Activated T-helper 17 cell treated with anti-CD3 and anti-CD28 coated beads, Interleukin-2, amount 50 U/mL, for 72 hours (primary cell): ENCODE measurements around the gene ZNF76. TPM values are rescaled to one million over a fixed set of nuclear protein-coding genes. Genes with fewer than 3 reads are reported as not detected.

Experiments used
- ATAC-seq: fragments of 150-1000 bp; cut with Tn5 transposase; replicated peaks from 2 replicates; pipeline ENCODE4 v1.10.0; 2021; ENCODE audit warnings: mild to moderate bottlenecking, moderate library complexity
- H3K27ac Mint-ChIP-seq: one replicate; pipeline ENCODE4 v1.8.0; 2022; ENCODE audit warnings: mixed read lengths
- H3K27me3 Mint-ChIP-seq: one replicate; pipeline ENCODE4 v1.8.0; 2022; ENCODE audit warnings: mixed read lengths
- H3K36me3 Mint-ChIP-seq: one replicate; pipeline ENCODE4 v1.8.0; 2022; ENCODE audit warnings: low read depth, mild to moderate bottlenecking, mixed read lengths
- H3K4me1 Mint-ChIP-seq: one replicate; pipeline ENCODE4 v1.8.0; 2022; ENCODE audit warnings: mixed read lengths
- H3K4me3 Mint-ChIP-seq: one replicate; pipeline ENCODE4 v1.8.0; 2022; ENCODE audit warnings: mild to moderate bottlenecking, mixed read lengths
- H3K9me3 Mint-ChIP-seq: one replicate; pipeline ENCODE4 v1.8.0; 2022; ENCODE audit warnings: mixed read lengths
- total RNA-seq, 2 donors: library from RNA; stranded (reverse); gene quantifications; one replicate each; pipeline ENCODE4 v1.2.3, GENCODE V29; 2022

Gene ZNF76
- total RNA-seq, 2 donors from 2014 or later: 44.3 to 53.2 TPM

- Mint-ChIP-seq H3K9me3 (no peaks in the 10 kb centered on the region), H3K4me1 (peaks cover 15% of the 10 kb centered on the region), H3K27ac (no peak overlapping the region), H3K27me3 (no peaks in the 10 kb centered on the region), H3K36me3 (peaks cover 11% of the 10 kb centered on the region), H3K4me3 (no peak overlapping the region)
- ATAC-seq: no peak
Measured at GRCh38 chr6:35267897-35268296, 8.4 kb downstream of the ZNF76 start.

- ATAC-seq: no peak
- H3K27ac Mint-ChIP-seq: no peak overlapping the region
- peaks cover 7% of the 10 kb centered on the region for H3K36me3 Mint-ChIP-seq
- H3K27me3 Mint-ChIP-seq: no peaks in the 10 kb centered on the region
- no peak overlapping the region for H3K4me3 Mint-ChIP-seq
- H3K4me1 Mint-ChIP-seq: no peaks in the 10 kb centered on the region
- no peaks in the 10 kb centered on the region for H3K9me3 Mint-ChIP-seq
Measured at GRCh38 chr6:35272005-35272404, 12.5 kb downstream of the ZNF76 start.

DNA sequence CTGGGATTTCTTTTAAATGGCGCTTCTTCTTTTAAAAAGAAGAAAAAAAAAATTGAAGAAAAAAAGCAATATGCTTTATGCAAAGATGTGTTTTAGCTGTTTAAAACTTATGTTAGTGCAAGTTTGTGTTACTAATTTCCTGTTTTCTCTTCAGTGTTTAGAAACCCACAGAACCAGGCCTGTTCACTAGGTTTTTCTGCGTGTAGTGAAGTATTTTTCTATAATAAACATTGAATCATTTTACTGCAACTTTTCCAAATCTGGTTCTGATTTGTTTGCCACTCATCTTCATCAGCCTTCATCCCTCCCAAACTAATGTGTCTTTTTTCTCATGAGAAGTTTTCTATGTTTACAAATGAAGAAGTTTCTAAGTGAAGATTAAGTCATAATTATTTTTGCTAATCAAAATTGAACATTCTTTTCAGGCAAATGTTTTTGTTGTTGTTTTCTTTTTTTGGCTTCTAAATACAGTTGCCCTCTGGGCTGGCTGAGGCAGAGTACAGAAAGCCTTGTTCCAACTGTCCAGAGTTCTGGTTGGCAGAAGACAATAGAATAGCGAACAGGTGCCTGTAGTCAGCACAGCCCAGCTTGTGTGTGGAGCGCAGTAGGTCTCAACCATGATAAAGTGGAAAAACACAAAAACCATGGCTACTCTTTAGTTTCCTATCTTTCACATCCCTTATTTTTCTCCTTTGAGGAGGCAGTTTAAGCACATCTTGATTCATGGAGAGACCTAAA, 14.5 kb downstream of the ZNF76 start:
- H3K36me3 Mint-ChIP-seq: peaks cover 7% of the 10 kb centered on the region
- no peaks in the 10 kb centered on the region for H3K27me3 Mint-ChIP-seq
- H3K4me1 Mint-ChIP-seq: no peaks in the 10 kb centered on the region
- no peaks in the 10 kb centered on the region for H3K9me3 Mint-ChIP-seq
- no peak for ATAC-seq
- no peak overlapping the region for H3K4me3 Mint-ChIP-seq
- no peak overlapping the region for H3K27ac Mint-ChIP-seq

DNA sequence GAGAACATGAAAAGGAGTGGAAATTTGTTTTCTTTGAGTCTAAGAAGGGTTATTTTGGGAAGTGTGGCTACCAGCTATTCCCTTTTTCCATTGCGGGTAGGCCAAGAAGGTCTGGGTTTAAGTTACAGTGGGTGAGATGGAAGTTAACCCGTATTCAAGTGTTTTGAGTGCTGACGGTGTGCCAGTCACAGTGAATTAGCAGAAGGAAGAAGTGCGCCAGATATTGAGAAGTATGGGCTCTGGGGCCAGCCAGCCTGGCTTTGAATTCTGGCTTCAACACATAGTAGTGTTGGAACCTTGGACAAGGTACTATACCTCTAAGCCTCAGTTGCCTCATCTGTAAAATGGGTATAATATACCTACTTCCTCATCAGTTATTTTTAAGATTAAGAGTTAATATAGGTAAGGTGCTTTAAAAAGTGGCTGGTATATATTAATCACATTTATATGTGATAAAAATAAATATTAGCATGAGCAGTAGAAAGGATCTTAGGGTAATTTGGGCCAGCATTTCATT, 16.3 kb downstream of the ZNF76 start:
- no peak for ATAC-seq
- H3K27ac Mint-ChIP-seq: no peak overlapping the region
- no peaks in the 10 kb centered on the region for H3K9me3 Mint-ChIP-seq
- H3K27me3 Mint-ChIP-seq: no peaks in the 10 kb centered on the region
- peaks cover 10% of the 10 kb centered on the region for H3K36me3 Mint-ChIP-seq
- no peaks in the 10 kb centered on the region for H3K4me1 Mint-ChIP-seq
- H3K4me3 Mint-ChIP-seq: no peak overlapping the region

- H3K36me3 Mint-ChIP-seq: peaks cover 39% of the 10 kb centered on the region
- H3K27me3 Mint-ChIP-seq: no peaks in the 10 kb centered on the region
- H3K27ac Mint-ChIP-seq: no peak overlapping the region
- no peak overlapping the region for H3K4me3 Mint-ChIP-seq
- no peaks in the 10 kb centered on the region for H3K9me3 Mint-ChIP-seq
- no peak for ATAC-seq
- H3K4me1 Mint-ChIP-seq: no peaks in the 10 kb centered on the region
Measured at GRCh38 chr6:35278708-35279107, 19.2 kb downstream of the ZNF76 start.

GRCh38 chr6:35280903-35281302, 21.4 kb downstream of the ZNF76 start:
- H3K4me1 Mint-ChIP-seq: no peaks in the 10 kb centered on the region
- ATAC-seq: no peak
- H3K4me3 Mint-ChIP-seq: no peak overlapping the region
- no peak overlapping the region for H3K27ac Mint-ChIP-seq
- no peaks in the 10 kb centered on the region for H3K9me3 Mint-ChIP-seq
- no peaks in the 10 kb centered on the region for H3K27me3 Mint-ChIP-seq
- H3K36me3 Mint-ChIP-seq: peaks cover 58% of the 10 kb centered on the region

DNA sequence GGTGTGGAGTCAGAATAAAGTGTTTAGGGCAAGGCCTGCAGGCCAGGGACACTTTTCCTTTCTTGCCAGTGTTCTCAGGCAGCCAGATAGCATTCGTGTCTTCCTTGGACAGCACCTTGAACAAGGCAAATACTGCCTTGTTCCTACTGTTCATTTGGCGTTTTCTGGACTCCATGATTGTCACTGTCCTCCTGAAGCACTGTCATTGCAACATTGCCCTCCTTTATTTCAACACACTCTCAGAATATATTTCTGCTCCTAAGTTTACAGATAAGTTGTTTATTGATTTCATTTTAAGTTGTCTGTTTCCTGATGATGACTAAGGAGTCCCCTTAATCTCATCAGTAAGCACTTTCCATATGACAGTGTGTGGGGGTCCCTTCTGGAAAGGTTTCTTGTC, 22.9 kb downstream of the ZNF76 start:
- Mint-ChIP-seq H3K36me3 (peaks cover 74% of the 10 kb centered on the region), H3K4me1 (peaks cover 4% of the 10 kb centered on the region), H3K27ac (no peak overlapping the region), H3K4me3 (no peak overlapping the region), H3K9me3 (no peaks in the 10 kb centered on the region), H3K27me3 (no peaks in the 10 kb centered on the region)
- ATAC-seq: no peak

- H3K9me3 Mint-ChIP-seq: no peaks in the 10 kb centered on the region
- H3K36me3 Mint-ChIP-seq: peaks cover 83% of the 10 kb centered on the region
- no peak overlapping the region for H3K4me3 Mint-ChIP-seq
- peaks cover 4% of the 10 kb centered on the region for H3K4me1 Mint-ChIP-seq
- ATAC-seq: no peak
- no peaks in the 10 kb centered on the region for H3K27me3 Mint-ChIP-seq
- no peak overlapping the region for H3K27ac Mint-ChIP-seq
Measured at GRCh38 chr6:35283361-35283760, 23.8 kb downstream of the ZNF76 start.

DNA sequence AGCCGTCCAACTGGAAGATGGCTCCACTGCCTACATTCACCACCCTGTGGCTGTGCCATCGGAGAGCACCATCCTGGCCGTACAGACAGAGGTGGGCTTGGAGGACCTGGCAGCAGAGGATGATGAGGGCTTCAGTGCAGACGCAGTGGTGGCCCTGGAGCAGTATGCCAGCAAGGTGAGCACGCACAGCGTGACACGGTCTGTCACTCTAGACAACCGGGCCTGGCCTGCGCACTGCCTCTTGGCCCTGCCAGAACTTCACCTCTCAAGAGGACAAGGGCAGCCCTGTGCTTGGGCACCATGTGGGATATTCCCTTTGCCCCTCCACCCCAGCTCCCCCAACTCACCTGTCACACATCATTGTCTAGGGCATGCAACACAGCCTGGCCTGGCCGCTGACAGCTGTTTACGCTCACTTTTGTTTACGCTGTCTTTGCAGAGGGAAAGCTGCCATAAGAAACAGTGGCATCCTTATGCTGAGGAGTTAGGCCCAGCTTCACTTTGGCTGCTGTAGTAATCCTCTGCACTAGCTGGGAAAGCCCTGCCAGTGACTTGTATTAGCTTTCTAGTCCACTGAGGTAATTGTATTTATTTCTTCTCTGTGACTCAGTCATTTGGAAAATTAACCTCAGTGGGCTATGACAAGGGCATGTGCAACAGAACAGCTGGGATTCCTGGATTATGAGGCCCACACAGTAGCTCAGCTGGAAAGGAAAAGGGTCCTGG, 28.3 kb downstream of the ZNF76 start:
- Mint-ChIP-seq H3K36me3 (peaks cover 94% of the 10 kb centered on the region), H3K4me3 (no peak overlapping the region), H3K27ac (no peak overlapping the region), H3K4me1 (peaks cover 4% of the 10 kb centered on the region), H3K9me3 (no peaks in the 10 kb centered on the region), H3K27me3 (no peaks in the 10 kb centered on the region)
- no peak for ATAC-seq

- Mint-ChIP-seq H3K4me1 (peaks cover 4% of the 10 kb centered on the region), H3K27ac (peak overlapping the region; percentile 57), H3K9me3 (no peaks in the 10 kb centered on the region), H3K4me3 (no peak overlapping the region), H3K36me3 (peaks cover 88% of the 10 kb centered on the region), H3K27me3 (no peaks in the 10 kb centered on the region)
- no peak for ATAC-seq
Measured at GRCh38 chr6:35288834-35289233, 29.3 kb downstream of the ZNF76 start.

DNA sequence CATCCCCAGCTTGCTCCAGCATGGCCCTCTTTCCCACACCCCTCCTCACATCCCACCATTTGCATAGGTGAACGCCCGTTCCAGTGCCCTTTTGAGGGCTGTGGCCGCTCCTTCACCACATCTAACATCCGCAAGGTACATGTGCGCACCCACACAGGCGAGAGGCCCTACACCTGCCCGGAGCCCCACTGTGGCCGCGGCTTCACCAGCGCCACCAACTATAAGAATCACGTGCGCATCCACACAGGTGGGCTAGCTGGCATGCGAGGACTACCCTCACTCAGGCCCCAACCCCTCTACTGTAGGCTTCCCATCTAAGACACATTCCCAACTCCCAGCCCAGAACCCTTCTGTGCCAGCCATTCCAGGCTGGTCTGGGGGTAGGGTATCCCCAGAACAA, 32.0 kb downstream of the ZNF76 start:
- Mint-ChIP-seq H3K9me3 (no peaks in the 10 kb centered on the region), H3K36me3 (peaks cover 82% of the 10 kb centered on the region), H3K27me3 (no peaks in the 10 kb centered on the region), H3K4me1 (peaks cover 4% of the 10 kb centered on the region), H3K4me3 (no peak overlapping the region), H3K27ac (peak overlapping the region; percentile 46)
- ATAC-seq: no peak

GRCh38 chr6:35292494-35292893, 33.0 kb downstream of the ZNF76 start:
- Mint-ChIP-seq H3K9me3 (no peaks in the 10 kb centered on the region), H3K27ac (no peak overlapping the region), H3K27me3 (no peaks in the 10 kb centered on the region), H3K4me1 (no peaks in the 10 kb centered on the region), H3K4me3 (no peak overlapping the region), H3K36me3 (peaks cover 72% of the 10 kb centered on the region)
- no peak for ATAC-seq

DNA sequence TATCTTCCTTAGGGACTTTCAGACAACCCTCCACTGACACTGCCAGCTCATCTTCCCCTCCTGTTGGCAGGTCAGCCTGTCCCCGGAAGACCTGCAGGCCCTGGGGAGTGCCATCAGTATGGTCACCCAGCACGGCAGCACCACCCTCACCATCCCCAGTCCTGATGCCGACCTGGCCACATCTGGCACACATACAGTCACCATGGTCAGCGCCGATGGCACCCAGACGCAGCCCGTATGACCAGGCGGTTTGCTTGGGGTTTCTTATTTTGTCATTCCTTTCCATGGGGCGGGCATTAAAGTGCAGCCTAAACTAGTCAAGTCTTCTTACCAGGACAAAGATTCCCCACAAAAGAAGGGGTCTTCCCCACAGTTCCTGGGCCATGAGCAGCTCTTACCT, 34.1 kb downstream of the ZNF76 start:
- H3K4me3 Mint-ChIP-seq: no peak overlapping the region
- no peaks in the 10 kb centered on the region for H3K9me3 Mint-ChIP-seq
- no peaks in the 10 kb centered on the region for H3K27me3 Mint-ChIP-seq
- peaks cover 66% of the 10 kb centered on the region for H3K36me3 Mint-ChIP-seq
- H3K27ac Mint-ChIP-seq: no peak overlapping the region
- ATAC-seq: no peak
- no peaks in the 10 kb centered on the region for H3K4me1 Mint-ChIP-seq

- no peaks in the 10 kb centered on the region for H3K9me3 Mint-ChIP-seq
- peaks cover 3% of the 10 kb centered on the region for H3K4me1 Mint-ChIP-seq
- no peaks in the 10 kb centered on the region for H3K27me3 Mint-ChIP-seq
- peaks cover 66% of the 10 kb centered on the region for H3K36me3 Mint-ChIP-seq
- H3K27ac Mint-ChIP-seq: no peak overlapping the region
- peak; percentile 22 for ATAC-seq
- no peak overlapping the region for H3K4me3 Mint-ChIP-seq
Measured at GRCh38 chr6:35294308-35294945, 34.9 kb downstream of the ZNF76 start.

GRCh38 chr6:35295036-35295435, 35.5 kb downstream of the ZNF76 start:
- peaks cover 68% of the 10 kb centered on the region for H3K36me3 Mint-ChIP-seq
- peaks cover 8% of the 10 kb centered on the region for H3K4me1 Mint-ChIP-seq
- no peak overlapping the region for H3K27ac Mint-ChIP-seq
- no peaks in the 10 kb centered on the region for H3K27me3 Mint-ChIP-seq
- no peak overlapping the region for H3K4me3 Mint-ChIP-seq
- H3K9me3 Mint-ChIP-seq: no peaks in the 10 kb centered on the region
- no peak for ATAC-seq
